KBM-7 (cell line): ENCODE results near the gene PEX11G.
"Not testable (repeated sequence)": the region's sequence is repeated elsewhere in the genome, so short reads cannot be mapped to it uniquely, and the experiment has no call there.

Source experiments
- DNase-seq: peaks from one replicate; pipeline ENCODE4 v3.0.0-alpha.2; 2015
- in situ Hi-C: fragments of 300-500 bp; cut with MboI; formaldehyde crosslinking; loops from 2 replicates; pipeline ENCODE4 v1.14.3; 2020; ENCODE audit warnings: low sequenced_read_pairs, low pct_unique_long_range_greater_than_20kb, mixed read lengths

PEX11G gene

DNA sequence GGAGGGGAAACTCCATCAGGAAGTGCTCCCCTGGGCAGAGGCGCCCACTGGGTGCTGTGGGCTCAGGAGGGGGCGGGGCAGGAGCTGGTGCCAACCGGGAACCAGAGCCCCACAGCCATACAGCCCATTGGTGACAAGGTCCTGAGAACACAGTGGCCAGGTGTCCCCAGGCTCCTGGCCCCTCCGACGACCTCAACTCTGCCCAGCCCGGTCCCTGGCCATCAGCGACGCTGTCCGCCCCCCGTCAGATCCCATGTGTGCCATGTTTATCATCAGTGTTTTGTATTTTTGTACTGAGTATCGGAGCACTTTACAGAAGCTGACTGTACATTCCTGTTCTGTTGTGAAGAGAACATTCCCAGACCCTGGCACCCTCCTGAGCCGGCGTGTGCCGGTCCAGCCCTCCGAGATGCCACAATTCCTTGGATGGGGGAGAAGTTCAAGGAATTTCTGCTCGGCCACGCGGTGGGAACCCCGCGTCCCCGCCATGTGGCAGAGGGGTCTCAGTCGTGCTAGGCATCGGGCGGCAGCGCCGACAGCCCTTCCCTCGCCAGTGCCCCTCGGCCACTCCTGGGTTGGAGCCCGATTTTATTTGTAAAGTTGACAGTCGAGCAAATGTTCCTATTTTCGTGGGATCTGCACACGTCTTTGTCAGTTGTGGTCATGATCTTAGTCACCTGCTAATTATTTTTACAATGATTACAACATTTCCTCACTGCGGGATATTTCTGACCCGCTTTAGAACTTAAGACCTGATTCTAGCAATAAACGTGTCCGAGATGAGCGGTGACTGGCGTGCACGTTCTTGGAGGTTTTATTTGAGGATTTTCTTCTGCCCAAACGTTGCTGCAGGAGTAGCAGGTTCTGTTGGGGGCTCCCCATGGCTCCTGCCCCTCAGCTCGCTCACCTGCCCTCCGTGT, 16.9 kb downstream of the PEX11G start:
- no peak for DNase-seq
- in situ Hi-C loops, result no loop called here

DNA sequence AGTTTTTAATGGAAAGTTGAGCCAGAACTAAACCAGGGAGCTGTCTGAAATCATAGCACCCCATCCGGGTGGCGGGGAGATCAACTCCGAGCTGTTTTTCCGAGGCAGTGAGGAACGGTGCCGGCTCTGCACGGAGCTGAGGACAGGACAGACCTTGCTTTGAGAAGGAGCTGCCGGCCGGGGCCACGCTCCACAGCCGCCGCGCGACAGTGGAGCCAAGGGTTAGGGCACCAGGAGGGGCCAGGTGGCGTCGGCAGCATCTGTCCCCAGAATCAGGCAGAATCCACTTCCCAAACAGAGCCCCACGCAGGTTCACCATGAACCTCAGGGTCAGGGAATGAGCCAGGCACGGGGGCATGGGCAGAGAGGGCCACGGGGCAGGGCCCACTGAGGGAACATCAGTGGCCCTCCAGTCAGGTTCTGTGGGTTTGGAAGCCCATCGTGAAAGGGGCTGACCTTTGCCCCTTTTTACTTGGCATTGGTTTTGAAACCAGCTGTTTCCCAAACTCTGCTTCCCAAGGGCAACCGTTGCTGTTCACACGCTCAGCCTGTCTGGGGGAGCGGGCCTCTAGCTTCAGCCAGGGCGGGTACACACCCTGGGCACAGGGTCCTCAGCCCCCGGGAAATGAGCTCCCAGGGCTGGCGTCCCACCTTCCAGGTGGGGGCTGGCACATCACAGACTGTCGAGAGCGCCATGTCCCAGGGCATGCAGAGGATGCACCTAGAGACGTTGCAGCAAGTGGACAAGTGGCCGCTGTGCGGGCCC, 18.1 kb downstream of the PEX11G start:
- in situ Hi-C loops, result no loop called here
- no peak for DNase-seq

DNA sequence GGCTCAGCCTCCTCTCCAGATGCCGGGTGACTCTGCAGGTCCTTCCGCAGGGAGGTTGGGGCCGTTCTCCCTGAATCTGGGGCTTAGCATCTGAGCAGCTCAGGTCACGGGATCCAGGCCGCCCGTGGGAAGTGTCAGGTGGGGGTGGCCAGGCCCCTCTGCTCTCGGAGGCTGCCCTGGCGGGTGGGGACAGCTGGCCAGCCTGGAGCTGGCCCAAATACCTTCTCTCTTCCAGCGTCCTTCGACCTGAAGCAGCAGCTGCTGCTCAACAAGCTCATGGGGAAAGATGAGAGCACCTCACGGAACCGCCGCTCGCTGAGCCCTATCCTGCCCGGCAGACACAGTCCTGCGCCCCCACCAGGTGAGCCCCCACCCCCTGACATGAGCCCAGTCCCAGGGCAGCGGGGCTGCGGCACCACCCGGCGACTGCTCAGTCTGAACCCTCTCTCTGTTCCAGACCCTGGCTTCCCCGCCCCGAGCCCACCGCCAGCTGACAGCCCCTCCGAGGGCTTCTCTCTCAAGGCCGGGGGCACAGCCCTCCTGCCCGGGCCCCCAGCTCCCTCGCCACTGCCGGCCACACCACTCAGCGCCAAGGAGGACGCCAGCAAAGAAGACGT, 19.1 kb downstream of the PEX11G start:
- in situ Hi-C loops, result no loop called here
- no peak for DNase-seq

DNA sequence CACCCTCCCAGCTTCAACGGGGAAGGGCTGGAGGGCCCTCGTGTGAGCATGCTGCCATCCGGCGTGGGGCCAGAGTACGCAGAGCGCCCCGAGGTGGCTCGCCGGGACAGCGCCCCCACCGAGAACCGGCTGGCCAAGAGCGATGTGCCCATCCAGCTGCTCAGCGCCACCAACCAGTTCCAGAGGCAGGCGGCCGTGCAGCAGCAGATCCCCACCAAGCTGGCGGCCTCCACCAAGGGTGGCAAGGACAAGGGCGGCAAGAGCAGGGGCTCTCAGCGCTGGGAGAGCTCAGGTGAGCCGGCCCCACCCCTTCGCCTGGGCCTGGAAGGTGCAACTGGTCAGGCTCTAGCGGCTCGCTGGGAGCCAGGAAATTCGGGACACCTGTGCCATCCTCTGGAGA, 20.0 kb downstream of the PEX11G start:
- in situ Hi-C loops, result no loop called here
- DNase-seq, result no peak

DNA sequence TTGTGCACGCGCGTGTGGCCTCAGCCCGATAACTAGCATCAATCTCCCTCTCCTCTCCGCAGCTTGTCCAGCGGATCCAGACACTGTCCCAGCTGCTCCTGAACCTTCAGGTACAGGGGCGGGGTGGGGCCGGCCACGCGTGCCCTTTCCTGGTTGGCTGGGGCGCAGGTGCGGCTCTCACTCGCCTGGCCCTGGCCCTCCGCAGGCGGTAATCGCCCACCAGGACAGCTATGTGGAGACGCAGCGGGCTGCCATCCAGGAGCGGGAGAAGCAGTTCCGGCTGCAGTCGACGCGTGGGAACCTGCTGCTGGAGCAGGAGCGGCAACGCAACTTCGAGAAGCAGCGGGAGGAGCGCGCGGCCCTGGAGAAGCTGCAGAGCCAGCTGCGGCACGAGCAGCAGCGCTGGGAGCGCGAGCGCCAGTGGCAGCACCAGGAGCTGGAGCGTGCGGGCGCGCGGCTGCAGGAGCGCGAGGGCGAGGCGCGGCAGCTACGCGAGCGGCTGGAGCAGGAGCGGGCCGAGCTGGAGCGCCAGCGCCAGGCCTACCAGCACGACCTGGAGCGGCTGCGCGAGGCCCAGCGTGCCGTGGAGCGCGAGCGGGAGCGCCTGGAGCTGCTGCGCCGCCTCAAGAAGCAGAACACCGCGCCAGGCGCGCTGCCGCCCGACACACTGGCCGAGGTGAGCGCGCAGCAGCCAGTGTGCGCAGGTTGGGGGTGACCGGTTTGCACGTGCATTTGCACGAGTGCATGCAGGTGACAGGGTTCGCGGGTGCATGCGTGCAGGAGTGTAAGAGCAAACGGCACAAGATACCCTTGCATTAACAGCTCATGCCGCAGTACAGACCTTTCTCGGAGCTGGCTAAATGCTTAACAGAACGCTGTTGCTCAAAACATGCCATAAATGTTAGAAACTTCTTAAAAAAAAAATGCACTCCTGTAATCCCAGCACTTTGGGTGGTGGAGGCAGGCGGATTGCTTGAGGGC, 21.5 kb downstream of the PEX11G start:
- DNase-seq, result no peak
- in situ Hi-C loops, result no loop called here

DNA sequence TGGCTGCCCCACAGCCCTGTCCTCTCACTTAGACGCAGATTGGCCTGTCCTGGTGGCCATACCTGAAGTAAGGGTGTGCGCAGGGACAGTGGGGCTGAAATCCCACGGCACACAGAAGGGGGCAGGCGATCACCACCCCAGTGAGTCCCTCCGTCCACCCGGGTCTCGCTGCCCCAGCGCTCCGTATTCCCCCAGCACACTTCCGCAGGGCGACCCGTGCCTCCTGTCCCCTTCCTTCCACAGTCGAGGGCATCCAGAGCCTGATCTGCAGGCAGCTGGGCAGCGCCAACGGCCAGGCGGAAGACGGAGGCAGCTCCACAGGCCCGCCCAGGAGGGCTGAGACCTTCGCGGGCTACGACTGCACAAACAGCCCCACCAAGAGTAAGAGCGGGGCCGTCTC, 25.3 kb downstream of the PEX11G start:
- no peak for DNase-seq
- in situ Hi-C loops, result no loop called here

DNA sequence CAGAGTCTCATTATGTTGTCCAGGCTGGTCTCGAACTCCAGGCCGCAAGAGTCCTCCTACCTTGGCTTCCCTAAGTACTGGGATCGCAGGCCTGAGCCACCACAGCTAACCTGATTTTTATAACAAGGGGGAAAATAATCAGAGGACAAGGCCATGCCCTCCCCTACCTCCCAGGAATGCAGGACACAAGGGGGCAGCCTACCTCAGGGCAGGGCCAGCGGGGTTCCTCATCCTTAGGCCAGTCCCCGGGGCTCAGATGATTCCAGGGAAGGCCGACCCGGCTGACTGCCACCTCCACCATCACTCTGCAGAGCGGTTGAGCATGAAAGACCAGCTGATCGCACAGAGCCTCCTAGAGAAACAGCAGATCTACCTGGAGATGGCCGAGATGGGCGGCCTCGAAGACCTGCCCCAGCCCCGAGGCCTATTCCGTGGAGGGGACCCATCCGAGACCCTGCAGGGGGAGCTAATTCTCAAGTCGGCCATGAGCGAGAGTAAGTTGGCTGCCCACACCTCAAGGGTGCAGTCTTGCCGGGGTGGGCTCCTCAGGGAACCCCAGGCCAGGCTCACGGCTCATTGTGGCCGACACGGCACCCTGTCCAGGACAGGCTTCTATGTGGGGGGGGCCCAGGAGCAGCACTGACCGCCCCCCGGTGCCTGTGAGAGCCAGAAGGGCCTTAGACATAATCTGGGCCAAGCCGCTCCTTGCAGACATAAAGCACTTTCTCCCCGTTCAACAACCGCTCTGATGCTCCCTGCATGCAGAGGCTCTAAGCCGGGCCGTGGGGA, 26.8 kb downstream of the PEX11G start:
- in situ Hi-C loops, result no loop called here
- DNase-seq, result no peak

DNA sequence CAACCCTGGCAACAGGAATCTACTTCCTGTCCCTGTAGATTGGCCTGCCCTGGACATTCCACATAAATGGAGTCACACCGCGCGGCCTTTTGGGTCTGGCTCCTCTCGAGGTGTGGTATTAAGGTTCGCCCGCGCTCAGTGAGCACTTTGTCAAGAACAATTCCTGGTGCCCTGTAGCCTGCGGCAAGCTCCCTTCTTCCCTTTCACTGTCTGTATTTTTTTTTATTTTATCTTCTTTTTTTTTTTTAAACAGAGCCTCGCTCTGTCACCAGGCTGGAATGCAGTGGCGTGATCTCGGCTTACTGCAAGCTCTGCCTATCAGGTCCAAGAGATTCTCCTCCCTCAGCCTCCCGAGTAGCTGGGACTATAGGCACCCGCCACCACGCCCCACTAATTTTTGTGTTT, 28.3 kb downstream of the PEX11G start:
- in situ Hi-C loops, result no loop called here

DNA sequence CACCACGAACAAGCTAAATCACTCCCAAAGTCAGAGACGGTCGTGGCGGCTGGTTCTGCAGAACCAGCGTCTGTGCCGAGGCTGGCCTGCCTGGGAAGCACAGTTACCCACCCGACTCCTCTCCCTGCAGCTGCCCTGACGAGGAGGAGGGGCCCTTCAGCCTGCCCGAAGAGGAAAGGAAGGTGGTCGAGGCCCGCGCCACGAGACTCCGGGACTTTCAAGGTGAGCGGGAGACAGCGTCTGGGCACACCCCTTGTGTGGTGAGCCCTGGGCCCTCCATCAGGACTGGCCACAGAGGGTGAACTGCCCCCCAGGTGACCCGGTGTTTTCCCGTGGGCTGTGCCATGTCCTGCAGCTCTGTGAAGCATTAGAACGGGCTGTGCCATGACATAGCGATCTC, 29.1 kb downstream of the PEX11G start:
- no peak for DNase-seq
- in situ Hi-C loops, result no loop called here

More for the DNA sequence above, 28.3 kb downstream of the PEX11G start:
- DNase-seq, result no peak

DNA sequence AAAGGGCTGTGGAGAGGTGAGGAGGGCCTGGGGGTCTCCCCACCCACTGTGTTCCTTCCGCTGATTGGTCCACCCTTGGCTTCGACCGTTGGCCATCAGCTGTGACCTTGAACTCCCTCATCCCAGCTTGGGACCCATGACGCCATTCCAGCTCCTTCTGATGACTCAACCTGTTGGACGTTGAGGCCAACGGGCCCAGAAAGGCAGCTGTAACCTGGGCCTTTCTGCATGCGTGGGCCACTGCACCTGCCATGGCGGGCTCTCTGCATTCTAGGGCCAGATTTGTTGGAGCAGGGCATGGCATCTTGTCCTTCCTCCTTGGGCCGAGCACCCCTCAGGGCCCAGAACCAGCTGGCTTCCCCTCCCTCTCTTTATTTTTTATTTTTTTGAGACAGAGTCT, 30.2 kb downstream of the PEX11G start:
- in situ Hi-C loops, result no loop called here

DNA sequence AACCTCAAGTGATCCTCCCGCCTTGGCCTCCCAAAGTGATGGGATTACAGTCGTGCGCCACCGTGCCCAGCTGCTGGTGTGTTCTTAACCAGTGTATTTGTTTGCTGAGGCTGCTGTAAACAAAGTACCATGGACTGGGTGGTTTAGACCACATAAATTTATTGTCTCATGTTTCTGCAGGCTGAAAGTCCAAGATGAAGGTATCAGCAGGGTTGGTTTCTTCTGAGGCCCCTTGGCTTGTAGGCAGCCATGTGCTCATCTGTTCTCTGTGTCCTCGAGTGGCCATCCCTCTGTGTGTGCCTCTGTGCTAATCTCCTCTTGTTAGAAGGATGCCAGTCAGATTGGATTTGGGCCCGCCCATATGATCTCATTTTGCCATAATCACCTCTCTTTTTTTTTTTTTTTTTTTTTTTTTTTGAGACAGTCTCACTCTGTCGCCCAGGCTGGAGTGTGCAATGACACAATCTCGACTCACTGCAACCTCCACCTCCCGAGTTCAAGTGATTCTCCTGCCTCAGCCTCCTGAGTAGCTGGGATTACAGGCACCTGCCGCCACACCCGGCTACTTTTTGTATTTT, 31.8 kb downstream of the PEX11G start:
- DNase-seq, result no peak

More for the DNA sequence above, 30.2 kb downstream of the PEX11G start:
- DNase-seq, result no peak

DNA sequence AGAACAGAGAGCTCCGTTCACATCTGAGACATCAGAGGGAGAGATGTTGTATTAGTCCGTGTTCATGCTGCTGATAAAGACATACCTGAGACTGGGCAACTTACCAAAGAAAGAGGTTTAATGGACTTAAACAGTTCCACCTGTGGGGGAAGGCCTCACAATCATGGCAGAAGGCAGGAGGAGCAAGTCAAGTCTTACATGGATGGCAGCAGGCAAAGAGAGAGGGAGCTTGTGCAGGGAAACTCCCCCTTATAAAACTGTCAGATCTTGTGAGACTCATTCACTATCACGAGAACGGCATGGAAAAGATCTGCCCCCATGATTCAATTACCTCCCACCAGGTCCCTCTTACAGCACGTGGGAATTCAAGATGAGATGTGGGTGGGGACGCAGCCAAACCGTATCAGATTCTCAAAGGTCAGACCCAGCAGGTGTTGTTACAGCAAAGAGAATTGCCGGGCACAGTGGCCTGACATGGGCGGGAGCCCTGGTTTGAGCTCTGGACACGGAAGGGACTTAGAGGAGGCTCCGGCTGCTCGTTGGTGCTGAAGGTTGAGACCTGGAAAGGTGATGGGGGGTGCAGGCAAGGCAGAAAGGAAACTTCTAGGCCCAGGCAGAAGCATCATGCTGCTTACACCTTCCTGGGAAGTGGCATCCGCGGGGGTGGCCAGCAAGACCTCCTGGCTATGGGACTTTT, 33.1 kb downstream of the PEX11G start:
- in situ Hi-C loops, result no loop called here
- no peak for DNase-seq

More for the DNA sequence above, 31.8 kb downstream of the PEX11G start:
- in situ Hi-C loops, result no loop called here

DNA sequence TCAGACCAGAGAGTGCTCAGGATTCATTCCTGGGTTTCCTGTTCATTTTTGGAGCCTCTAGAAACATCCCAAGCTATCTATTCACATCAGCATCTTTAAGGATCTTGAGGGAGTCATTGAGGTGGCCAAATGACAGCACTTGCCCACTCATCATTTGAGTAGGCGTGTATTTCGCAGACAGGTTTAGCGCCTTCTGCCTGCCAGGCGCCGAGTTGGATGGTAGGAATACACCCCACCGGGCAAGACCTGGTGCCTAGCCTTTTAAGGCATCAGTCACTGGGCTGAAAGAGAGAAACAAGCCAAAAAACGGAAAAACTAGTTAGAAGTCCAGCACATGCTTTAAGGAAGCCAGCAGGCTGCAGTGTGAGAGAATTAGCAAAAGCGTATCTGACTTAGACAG, 33.8 kb downstream of the PEX11G start:
- no peak for DNase-seq
- in situ Hi-C loops, result no loop called here

DNA sequence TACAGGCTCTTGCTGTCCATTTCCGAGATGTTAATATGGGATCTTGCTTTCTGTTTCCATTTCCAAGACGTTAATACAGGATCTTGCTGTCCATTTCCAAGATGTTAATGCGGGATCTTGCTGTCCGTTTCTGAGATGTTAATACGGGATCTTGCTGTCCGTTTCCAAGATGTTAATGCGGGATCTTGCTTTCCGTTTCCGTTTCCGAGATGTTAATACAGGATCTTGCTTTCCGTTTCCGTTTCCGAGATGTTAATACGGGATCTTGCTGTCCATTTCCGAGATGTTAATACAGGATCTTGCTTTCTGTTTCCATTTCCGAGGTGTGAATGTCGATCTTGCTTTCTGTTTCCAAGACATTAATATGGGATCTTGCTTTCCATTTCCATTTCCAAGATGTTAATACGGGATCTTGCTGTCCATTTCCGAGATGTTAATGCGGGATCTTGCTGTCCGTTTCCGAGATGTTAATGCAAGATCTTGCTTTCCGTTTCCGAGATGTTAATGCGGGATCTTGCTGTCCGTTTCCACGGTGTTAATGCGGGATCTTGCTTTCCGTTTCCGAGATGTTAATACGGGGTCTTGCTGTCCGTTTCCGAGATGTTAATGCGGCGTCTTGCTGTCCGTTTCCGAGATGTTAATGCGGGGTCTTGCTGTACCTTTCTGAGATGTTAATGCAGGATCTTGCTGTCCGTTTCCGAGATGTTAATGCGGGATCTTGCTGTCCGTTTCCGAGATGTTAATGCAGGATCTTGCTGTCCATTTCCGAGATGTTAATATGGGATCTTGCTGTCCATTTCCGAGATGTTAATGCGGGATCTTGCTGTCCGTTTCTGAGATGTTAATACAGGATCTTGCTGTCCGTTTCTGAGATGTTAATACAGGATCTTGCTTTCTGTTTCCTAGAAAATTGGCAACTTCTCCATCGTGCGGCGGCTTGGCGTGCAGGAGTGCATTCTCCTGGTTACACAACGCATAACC, 38.3 kb downstream of the PEX11G start:
- in situ Hi-C loops, result no loop called here
- DNase-seq, result peak; percentile 12

DNA sequence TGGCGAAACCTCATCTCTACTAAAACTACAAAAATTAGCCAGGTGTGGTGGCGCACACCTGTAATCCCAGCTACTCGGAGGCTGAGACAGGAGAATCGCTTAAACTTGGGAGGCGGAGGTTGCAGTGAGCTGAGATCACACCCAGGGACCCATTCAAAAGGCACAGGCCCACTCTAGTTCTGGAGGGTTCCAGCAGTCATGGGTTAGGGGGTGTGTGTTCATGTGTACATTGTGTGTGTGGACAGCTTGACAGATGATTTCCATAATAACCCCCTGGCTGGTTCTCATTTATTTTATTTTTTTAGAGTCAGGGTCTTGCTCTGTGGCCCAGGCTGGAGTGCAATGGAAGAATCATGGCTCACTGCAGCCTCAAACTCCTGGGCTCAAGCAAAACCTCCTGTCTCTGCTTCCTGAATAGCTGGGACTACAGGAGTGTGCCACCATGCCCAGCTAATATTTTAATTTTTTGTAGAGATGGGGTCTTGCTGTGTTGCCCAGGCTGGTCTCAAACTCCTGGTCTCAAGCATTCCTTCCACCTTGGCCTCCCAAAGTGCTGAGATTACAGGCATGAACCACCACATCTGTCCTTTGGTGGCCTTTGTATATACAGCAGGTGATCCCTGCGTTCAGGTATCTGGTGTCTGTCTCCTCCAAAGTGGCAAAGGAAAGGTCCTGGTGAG, 39.3 kb downstream of the PEX11G start:
- not testable (repeated sequence) for DNase-seq

DNA sequence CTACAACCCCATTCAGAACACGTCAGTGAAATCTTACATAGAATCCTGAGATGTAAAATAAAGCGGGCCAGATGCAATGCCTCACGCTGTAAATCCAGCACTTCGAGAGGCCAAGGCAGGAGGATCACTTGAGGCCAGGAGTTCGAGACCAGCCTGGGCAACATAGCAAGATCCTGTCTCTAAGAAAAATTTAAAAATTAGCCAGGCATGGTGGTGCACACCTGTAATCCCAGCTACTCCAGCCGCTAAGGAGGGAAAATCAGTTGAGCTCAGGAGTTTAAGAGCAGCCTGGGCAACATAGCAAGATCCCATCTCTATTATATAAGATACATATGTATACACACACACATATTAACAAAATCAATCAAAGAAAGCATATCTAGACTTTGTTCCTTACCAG, 41.2 kb downstream of the PEX11G start:
- DNase-seq, result no peak
- in situ Hi-C loops, result no loop called here

More for the DNA sequence above, 39.3 kb downstream of the PEX11G start:
- in situ Hi-C loops, result not testable (repeated sequence)
